ENCODE measurements around the gene MMP14. TPM values are rescaled to one million over a fixed set of nuclear protein-coding genes. Genes with fewer than 3 reads are reported as not detected.

Gene MMP14
- total and polyA plus RNA-seq, 2 of the 13 experiments (the other 11 are each of a cell fraction or from before 2014, with no cell fraction given): 5.2 to 9.8 TPM

DNA sequence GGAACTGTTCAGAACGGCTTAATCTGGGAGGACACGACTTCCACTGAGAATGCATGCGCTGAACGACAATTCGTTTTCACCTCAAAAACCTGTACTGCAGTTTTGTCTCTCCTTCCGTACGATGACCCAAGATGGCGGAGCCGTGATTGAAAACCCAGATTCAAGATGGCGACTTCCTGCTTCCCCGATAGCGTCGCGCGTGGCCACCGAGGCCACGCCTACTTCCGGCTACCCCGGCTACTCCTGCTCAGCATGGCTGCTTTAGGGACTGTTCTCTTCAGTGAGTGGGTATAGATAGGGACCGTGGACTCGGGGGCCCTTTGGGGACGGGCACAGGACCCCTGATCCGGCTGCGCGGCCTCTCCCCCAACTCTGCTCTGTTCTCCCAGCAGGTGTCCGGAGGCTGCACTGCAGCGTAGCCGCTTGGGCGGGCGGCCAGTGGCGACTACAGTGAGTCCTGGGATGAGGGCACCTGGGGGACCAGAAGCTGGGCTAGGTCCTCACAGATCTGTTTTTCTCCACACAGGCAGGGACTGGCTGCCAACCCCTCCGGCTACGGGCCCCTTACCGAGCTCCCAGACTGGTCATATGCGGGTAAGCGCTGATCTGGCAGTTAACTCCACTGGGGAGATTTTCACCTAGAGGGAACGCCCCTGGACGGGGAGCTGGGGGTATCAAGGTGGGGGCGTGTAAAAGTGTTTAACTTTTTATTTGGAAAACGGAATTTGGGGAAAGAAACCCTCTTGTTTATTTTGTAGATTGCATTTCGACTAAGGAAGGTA is 6.5 kb upstream of the MMP14 start, which contains the start of gene MRPL52 (continued):
- TF ChIP-seq PITX1 (CRISPR knock-in tag; IDR thresholded peaks at IDR 0.05) (peak; percentile 72; the same call in 1 of the 2 replicates), SP2 (CRISPR knock-in tag; IDR thresholded peaks at IDR 0.05) (0 out of 2 replicates have a peak, but pooled peaks have one; percentile 50), ZMYM4 (CRISPR knock-in tag; IDR thresholded peaks at IDR 0.05) (peak; percentile 79; the same call in 1 of the 2 replicates), IRF9 (CRISPR knock-in tag; IDR thresholded peaks at IDR 0.05; ENCODE audit: borderline replicate concordance) (peak; percentile 70; the same call in 1 of the 2 replicates), MED1 (CRISPR knock-in tag; IDR thresholded peaks at IDR 0.05) (peak; percentile 28; the same call in 1 of the 2 replicates), HNF4G (IDR thresholded peaks at IDR 0.05; ENCODE audit: borderline replicate concordance, low read depth, low read length) (no peak; the same call in 1 of the 2 replicates), HNF4G (CRISPR knock-in tag; IDR thresholded peaks at IDR 0.05; ENCODE audit: borderline replicate concordance, low read depth) (peak; percentile 73), MED8 (CRISPR knock-in tag; IDR thresholded peaks at IDR 0.05; ENCODE audit: insufficient replicate concordance) (peak; percentile 52), SRSF9 (IDR thresholded peaks at IDR 0.05; ENCODE audit: borderline replicate concordance, insufficient read depth, low read depth, low read length, poor library complexity, severe bottlenecking) (no peak), HNRNPH1 (optimal IDR thresholded peaks at IDR 0.05; ENCODE audit: low read depth, low read length) (peak; percentile 44), ZBED4 (CRISPR knock-in tag; IDR thresholded peaks at IDR 0.05; ENCODE audit: borderline replicate concordance) (peak; percentile 77; the same call in 1 of the 2 replicates), PLSCR1 (CRISPR knock-in tag; IDR thresholded peaks at IDR 0.05; ENCODE audit: borderline replicate concordance) (no peak), ZFP41 (CRISPR knock-in tag; IDR thresholded peaks at IDR 0.05; ENCODE audit: borderline replicate concordance) (no peak; the same call in 1 of the 2 replicates), ZNF501 (CRISPR knock-in tag; IDR thresholded peaks at IDR 0.05) (peak; percentile 99), ZNF337 (CRISPR knock-in tag; IDR thresholded peaks at IDR 0.05; ENCODE audit: borderline replicate concordance, low read depth) (no peak; the same call in 1 of the 2 replicates), ZNF7 (CRISPR knock-in tag; IDR thresholded peaks at IDR 0.05) (peak; percentile 23; the same call in 1 of the 2 replicates), SMARCE1 (IDR thresholded peaks at IDR 0.05; ENCODE audit: borderline replicate concordance) (no peak), ZNF570 (CRISPR knock-in tag; IDR thresholded peaks at IDR 0.05; ENCODE audit: borderline replicate concordance) (peak; percentile 77; the same call in 1 of the 2 replicates)
- TF ChIP-seq, protein P1, sequence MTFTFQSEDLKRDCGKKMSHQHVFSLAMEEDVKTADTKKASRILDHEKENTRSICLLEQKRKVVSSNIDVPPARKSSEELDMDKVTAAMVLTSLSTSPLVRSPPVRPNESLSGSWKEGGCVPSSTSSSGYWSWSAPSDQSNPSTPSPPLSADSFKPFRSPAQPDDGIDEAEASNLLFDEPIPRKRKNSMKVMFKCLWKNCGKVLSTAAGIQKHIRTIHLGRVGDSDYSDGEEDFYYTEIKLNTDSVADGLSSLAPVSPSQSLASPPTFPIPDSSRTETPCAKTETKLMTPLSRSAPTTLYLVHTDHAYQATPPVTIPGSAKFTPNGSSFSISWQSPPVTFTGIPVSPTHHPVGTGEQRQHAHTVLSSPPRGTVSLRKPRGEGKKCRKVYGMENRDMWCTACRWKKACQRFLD (CRISPR knock-in tag; IDR thresholded peaks at IDR 0.05; ENCODE audit: borderline replicate concordance): peak; percentile 95
- TF ChIP-seq, protein P2, sequence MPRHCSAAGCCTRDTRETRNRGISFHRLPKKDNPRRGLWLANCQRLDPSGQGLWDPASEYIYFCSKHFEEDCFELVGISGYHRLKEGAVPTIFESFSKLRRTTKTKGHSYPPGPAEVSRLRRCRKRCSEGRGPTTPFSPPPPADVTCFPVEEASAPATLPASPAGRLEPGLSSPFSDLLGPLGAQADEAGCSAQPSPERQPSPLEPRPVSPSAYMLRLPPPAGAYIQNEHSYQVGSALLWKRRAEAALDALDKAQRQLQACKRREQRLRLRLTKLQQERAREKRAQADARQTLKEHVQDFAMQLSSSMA (CRISPR knock-in tag; IDR thresholded peaks at IDR 0.05): no peak
